ENCODE measurements around the gene ANKMY1. TPM values are rescaled to one million over a fixed set of nuclear protein-coding genes. Genes with fewer than 3 reads are reported as not detected.

The ANKMY1 gene
- polyA plus RNA-seq, 2 of the 4 experiments (the other 2 are of a cell fraction) = 10.6 to 16.5 TPM

DNA sequence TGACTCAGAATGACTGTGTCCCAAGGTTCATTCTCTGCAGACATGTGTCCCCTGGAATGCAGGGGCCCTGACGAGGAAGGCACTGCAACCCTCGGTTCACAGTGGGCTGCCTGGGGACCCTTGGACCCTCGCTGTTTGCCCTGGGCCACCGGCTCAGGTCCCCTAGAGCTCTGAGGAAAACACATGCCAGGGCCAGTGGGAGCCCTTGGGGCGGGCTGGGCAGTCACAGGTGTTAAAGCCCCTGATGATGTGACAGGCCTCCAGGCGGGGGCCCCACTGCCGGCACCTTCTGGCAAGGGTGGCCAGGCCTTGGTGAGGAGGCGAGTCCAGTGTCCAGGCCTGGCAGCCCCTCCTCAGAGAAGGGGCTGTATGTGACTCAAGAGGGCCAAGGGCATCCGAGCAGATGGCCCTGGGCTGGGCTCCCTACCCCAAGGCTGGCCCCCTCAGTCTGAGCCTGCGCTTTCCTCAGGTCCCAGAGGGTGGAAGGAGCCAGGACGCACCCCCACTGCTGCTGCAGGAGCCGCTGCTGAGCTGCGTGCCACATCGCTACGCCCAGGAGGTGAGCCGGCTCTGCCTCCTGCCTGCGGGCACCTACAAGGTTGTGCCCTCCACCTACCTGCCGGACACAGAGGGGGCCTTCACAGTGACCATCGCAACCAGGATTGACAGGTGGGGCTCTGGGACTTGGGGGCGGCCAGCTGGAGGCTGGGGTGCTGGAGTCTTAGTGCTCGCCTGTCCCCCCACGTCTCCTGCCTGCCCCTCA, 39.8 kb upstream of the ANKMY1 start:
- DNase-seq (ENCODE audit: low read depth in 1 of 2, low spot score in 1 of 2) (no peak), FAIRE-seq (no peak), ATAC-seq (no peak)
- H3K4me2 ChIP-seq = no peak overlapping the region
- H3K4me3 ChIP-seq = no peak overlapping the region
- no peaks in the 10 kb centered on the region for H3K9me3 ChIP-seq
- no peak overlapping the region for H3K27ac ChIP-seq
- WGBS (ENCODE audit: missing lambda C conversion rate) = 88% methylated on average over 15 of the region's 22 CpGs
- no peak for TF ChIP-seq CBX2 (IDR thresholded peaks at IDR 0.05; ENCODE audit: borderline replicate concordance, low read depth)
- no peak for TF ChIP-seq NR3C1 (IDR thresholded peaks at IDR 0.05)
- no peak for TF ChIP-seq SREBF2 (IDR thresholded peaks at IDR 0.05)
- TF ChIP-seq, protein P1, sequence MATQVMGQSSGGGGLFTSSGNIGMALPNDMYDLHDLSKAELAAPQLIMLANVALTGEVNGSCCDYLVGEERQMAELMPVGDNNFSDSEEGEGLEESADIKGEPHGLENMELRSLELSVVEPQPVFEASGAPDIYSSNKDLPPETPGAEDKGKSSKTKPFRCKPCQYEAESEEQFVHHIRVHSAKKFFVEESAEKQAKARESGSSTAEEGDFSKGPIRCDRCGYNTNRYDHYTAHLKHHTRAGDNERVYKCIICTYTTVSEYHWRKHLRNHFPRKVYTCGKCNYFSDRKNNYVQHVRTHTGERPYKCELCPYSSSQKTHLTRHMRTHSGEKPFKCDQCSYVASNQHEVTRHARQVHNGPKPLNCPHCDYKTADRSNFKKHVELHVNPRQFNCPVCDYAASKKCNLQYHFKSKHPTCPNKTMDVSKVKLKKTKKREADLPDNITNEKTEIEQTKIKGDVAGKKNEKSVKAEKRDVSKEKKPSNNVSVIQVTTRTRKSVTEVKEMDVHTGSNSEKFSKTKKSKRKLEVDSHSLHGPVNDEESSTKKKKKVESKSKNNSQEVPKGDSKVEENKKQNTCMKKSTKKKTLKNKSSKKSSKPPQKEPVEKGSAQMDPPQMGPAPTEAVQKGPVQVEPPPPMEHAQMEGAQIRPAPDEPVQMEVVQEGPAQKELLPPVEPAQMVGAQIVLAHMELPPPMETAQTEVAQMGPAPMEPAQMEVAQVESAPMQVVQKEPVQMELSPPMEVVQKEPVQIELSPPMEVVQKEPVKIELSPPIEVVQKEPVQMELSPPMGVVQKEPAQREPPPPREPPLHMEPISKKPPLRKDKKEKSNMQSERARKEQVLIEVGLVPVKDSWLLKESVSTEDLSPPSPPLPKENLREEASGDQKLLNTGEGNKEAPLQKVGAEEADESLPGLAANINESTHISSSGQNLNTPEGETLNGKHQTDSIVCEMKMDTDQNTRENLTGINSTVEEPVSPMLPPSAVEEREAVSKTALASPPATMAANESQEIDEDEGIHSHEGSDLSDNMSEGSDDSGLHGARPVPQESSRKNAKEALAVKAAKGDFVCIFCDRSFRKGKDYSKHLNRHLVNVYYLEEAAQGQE (IDR thresholded peaks at IDR 0.05) = no peak
- TF ChIP-seq CHD2 (IDR thresholded peaks at IDR 0.05; ENCODE audit: low read length, partially characterized antibody) = no peak
- TF ChIP-seq NPAS2 (CRISPR knock-in tag; IDR thresholded peaks at IDR 0.05; ENCODE audit: borderline replicate concordance) = no peak
- no peak for TF ChIP-seq RFX5 (IDR thresholded peaks at IDR 0.05)
- no peak for TF ChIP-seq MYC (IDR thresholded peaks at IDR 0.05; ENCODE audit: borderline replicate concordance, low read length)
- no peak for TF ChIP-seq ZC3H11A (IDR thresholded peaks at IDR 0.05)
- no peak for TF ChIP-seq EP300 (IDR thresholded peaks at IDR 0.05)
- TF ChIP-seq TFCP2L1 (CRISPR knock-in tag; IDR thresholded peaks at IDR 0.05) = no peak
- no peak for TF ChIP-seq HOXA7 (CRISPR knock-in tag; IDR thresholded peaks at IDR 0.05)
- TF ChIP-seq RCOR1 (IDR thresholded peaks at IDR 0.05; ENCODE audit: low read depth, low read length) = no peak
- H3K4me1 ChIP-seq = no peaks in the 10 kb centered on the region
- ChIA-PET POLR2A (no interaction called here), CTCF (interaction anchor here (1.0 kb wide), 1 partner anchor 382 kb away, joined by 3 read pairs; no protein-coding TSS in a partner anchor)

DNA sequence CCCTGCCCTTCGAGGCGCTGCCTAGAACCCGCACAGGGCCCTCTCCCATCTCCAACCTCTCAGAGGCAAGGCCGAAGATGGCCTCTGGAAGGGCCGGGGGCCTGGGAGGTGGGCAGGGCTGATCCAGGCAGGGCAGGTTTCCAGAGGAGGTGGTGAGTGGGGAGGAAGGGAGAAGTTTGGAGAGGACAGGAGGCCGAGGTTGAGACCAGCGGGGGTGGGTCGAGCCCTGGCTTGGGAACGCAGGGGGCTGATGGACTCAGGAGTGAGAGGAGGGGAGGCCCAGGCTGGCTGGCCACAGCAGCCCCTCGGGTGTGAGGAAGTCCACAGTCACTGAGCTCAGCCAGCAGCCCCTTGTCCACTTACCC, 39.2 kb upstream of the ANKMY1 start:
- POLR2A ChIA-PET = no interaction called here
- CTCF ChIA-PET = interaction anchor here (1.0 kb wide), 1 partner anchor 381 kb away, joined by 3 read pairs; no protein-coding TSS in a partner anchor
- no peak overlapping the region for H3K27ac ChIP-seq
- no peak overlapping the region for H3K4me2 ChIP-seq
- no peak overlapping the region for H3K4me3 ChIP-seq
- no peak for FAIRE-seq
- DNase-seq (ENCODE audit: low read depth in 1 of 2, low spot score in 1 of 2) = no peak
- no peak for ATAC-seq
- no peak for TF ChIP-seq PHF8 (IDR thresholded peaks at IDR 0.05; ENCODE audit: borderline replicate concordance, low read depth)
- no peak for TF ChIP-seq EP300 (IDR thresholded peaks at IDR 0.05)
- no peak for TF ChIP-seq TP53 (CRISPR knock-in tag; IDR thresholded peaks at IDR 0.05)
- no peak for TF ChIP-seq ZFP36 (IDR thresholded peaks at IDR 0.05; ENCODE audit: borderline replicate concordance, partially characterized antibody)
- TF ChIP-seq EHF (CRISPR knock-in tag; IDR thresholded peaks at IDR 0.05) = no peak
- TF ChIP-seq RCOR1 (IDR thresholded peaks at IDR 0.05; ENCODE audit: low read depth, low read length) = no peak
- TF ChIP-seq, protein P2, sequence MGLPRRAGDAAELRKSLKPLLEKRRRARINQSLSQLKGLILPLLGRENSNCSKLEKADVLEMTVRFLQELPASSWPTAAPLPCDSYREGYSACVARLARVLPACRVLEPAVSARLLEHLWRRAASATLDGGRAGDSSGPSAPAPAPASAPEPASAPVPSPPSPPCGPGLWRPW (IDR thresholded peaks at IDR 0.05) = no peak
- no peak for TF ChIP-seq ZNF302 (CRISPR knock-in tag; IDR thresholded peaks at IDR 0.05)
- no peak for TF ChIP-seq KDM5A (IDR thresholded peaks at IDR 0.05)
- TF ChIP-seq, protein P3, sequence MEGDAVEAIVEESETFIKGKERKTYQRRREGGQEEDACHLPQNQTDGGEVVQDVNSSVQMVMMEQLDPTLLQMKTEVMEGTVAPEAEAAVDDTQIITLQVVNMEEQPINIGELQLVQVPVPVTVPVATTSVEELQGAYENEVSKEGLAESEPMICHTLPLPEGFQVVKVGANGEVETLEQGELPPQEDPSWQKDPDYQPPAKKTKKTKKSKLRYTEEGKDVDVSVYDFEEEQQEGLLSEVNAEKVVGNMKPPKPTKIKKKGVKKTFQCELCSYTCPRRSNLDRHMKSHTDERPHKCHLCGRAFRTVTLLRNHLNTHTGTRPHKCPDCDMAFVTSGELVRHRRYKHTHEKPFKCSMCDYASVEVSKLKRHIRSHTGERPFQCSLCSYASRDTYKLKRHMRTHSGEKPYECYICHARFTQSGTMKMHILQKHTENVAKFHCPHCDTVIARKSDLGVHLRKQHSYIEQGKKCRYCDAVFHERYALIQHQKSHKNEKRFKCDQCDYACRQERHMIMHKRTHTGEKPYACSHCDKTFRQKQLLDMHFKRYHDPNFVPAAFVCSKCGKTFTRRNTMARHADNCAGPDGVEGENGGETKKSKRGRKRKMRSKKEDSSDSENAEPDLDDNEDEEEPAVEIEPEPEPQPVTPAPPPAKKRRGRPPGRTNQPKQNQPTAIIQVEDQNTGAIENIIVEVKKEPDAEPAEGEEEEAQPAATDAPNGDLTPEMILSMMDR (IDR thresholded peaks at IDR 0.05) = no peak
- TF ChIP-seq, protein P4, sequence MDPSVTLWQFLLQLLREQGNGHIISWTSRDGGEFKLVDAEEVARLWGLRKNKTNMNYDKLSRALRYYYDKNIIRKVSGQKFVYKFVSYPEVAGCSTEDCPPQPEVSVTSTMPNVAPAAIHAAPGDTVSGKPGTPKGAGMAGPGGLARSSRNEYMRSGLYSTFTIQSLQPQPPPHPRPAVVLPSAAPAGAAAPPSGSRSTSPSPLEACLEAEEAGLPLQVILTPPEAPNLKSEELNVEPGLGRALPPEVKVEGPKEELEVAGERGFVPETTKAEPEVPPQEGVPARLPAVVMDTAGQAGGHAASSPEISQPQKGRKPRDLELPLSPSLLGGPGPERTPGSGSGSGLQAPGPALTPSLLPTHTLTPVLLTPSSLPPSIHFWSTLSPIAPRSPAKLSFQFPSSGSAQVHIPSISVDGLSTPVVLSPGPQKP (IDR thresholded peaks at IDR 0.05; ENCODE audit: low read depth, low read length) = no peak
- TF ChIP-seq CBX2 (IDR thresholded peaks at IDR 0.05; ENCODE audit: borderline replicate concordance, low read depth) = no peak
- no peak for TF ChIP-seq CBX8 (IDR thresholded peaks at IDR 0.05)
- no peak for TF ChIP-seq HEYL (CRISPR knock-in tag; IDR thresholded peaks at IDR 0.05)
- TF ChIP-seq POLR2AphosphoS2 (conservative IDR thresholded peaks at IDR 0.05; ENCODE audit: low read length) = no peak
- WGBS (ENCODE audit: missing lambda C conversion rate) = 87% methylated on average over 7 of the region's 10 CpGs
- H3K9me3 ChIP-seq = no peaks in the 10 kb centered on the region
- H3K4me1 ChIP-seq = no peaks in the 10 kb centered on the region
